HG02973 (cell line): Measurements from ENCODE around the gene GYS2.

Experiments used
- ATAC-seq: cut with Tn5 transposase; IDR thresholded peaks from one replicate; pipeline ENCODE4 v1.9.1; 2021; ENCODE audit warnings: moderate library complexity; ENCODE audit not compliant: unreplicated experiment

The GYS2 gene

GRCh38 chr12:21558100-21558679 lies 46.5 kb downstream of the GYS2 start:
- ATAC-seq: no peak

DNA sequence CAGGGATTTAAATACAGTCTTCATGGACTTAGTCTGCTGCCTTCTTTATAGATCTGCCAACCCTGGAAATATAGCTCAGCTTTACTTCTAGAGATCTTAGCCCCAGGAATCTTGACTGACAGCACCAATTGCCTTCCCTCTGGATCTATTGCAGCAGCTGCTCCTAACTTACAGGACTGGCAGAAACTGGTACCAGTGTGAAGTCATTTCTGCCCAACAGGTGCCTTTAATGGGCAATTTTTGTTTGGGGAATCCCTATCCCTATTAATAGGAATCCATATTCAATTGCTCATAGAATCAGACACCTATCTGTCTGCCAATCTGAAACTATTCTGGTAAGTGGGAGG lies 51.3 kb downstream of the GYS2 start:
- ATAC-seq: no peak

- ATAC-seq: no peak
Observed at GRCh38 chr12:21552635-21553328, 51.9 kb downstream of the GYS2 start.

DNA sequence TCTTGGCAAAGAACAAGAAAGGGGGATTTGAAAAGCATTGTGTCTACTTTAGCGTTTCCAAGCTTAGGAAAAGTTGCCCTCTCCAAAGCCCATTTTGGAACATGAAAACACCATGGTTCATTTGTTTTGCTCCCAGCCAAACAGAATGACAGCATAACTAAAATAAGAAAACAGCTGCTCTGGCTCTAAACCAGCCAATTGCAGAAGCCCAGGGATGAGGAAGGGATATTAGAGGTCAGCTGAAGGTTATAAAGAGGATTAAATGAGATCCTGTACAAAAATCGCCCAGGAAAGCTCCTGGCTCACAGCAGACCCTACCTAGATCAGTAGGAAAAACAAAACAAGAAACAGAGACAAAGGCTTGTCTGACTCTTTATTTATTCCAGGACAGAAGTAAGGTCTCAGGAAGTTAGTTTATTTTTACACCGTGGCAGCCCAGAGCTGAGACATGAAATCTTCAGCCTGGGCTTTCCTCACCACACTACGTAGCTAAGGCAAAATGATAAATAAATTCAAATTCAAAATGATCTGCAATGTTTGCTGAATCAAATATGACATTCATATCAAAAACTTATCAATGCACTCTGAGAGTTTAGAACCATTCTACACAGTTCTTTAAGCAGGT lies 52.7 kb downstream of the GYS2 start:
- ATAC-seq: no peak

DNA sequence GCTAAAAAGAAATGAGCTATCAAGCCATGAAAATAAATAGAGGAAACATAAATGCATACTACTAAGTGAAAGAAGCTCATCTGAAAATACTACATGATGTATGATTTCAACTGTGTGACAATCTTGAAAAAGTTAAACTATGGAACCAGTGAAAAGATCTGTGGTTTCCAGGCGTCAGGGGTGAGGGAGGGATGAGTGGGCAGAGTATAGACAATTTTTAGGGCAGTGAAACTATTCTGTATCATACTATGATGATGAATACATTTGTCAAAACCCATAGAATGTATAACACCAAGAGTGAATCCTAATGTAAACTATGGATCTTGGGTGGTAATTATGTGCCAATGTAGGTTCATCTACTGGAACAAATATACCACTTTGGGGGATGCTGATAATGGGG lies 57.2 kb downstream of the GYS2 start:
- ATAC-seq: no peak

- no peak for ATAC-seq
Observed at GRCh38 chr12:21546716-21547115, 57.9 kb downstream of the GYS2 start.

DNA sequence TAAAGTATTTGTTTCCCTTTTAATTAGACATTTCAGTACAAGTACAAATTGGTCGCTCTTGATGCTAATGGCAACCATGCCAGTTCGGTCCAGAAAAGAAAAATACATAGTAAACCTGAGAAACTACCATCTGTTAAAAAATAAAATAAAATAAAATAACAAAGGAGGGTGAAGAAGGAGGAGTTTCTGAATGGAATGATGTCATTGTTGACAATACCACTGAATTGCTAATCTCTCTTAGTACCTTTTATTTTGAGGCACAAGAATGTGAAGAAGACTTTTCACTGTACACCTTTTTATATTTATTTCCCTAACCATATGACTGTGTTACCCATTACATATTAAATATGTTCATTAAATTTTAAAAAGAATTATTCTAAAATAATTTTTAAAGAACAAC lies 59.1 kb downstream of the GYS2 start:
- ATAC-seq: no peak

DNA sequence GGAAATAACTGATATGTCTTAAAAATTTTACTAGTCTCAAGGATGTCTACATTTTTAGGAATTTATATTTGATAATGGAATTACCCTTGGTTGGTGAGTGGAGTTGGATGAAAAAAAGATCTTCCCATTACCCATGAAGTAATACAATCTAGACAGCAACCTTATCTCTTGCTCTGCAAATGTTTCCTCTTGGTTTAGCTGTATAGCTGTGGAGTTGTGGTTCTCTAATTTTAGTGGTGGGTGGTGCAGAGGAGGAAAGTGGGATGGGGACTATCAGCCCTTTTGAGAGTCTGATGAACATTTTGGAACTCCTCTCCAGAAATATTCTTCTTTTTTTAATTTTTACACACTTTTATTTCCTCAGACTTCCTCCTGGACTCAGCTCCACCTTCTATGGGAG lies 61.5 kb downstream of the GYS2 start:
- no peak for ATAC-seq

GRCh38 chr12:21542403-21542802 lies 62.2 kb downstream of the GYS2 start:
- no peak for ATAC-seq

GRCh38 chr12:21541773-21542172 lies 62.9 kb downstream of the GYS2 start:
- ATAC-seq: no peak

GRCh38 chr12:21539797-21540196 lies 64.8 kb downstream of the GYS2 start:
- ATAC-seq: no peak

- no peak for ATAC-seq
Observed at GRCh38 chr12:21538061-21538653, 66.5 kb downstream of the GYS2 start.

GRCh38 chr12:21529456-21529855 lies 75.2 kb downstream of the GYS2 start:
- ATAC-seq: no peak

DNA sequence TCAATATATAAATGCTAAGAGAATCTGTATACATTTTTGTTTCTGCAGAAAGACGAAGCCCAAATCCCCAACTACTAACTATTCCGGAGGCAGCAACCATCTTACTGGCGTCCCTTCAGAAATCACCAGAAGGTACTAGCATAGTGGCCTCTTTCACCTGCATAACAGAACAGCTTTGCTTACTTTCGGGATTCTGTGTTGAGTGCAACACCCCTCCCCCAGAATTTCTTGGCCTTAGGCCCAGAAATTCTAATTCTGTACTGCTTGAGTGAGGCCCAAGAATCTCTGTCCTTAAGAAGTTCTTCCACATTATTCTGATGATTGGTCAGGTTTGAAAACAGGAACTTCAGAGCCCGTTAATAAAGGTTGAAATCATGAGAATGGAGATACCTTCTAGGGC lies 75.7 kb downstream of the GYS2 start:
- ATAC-seq: no peak

DNA sequence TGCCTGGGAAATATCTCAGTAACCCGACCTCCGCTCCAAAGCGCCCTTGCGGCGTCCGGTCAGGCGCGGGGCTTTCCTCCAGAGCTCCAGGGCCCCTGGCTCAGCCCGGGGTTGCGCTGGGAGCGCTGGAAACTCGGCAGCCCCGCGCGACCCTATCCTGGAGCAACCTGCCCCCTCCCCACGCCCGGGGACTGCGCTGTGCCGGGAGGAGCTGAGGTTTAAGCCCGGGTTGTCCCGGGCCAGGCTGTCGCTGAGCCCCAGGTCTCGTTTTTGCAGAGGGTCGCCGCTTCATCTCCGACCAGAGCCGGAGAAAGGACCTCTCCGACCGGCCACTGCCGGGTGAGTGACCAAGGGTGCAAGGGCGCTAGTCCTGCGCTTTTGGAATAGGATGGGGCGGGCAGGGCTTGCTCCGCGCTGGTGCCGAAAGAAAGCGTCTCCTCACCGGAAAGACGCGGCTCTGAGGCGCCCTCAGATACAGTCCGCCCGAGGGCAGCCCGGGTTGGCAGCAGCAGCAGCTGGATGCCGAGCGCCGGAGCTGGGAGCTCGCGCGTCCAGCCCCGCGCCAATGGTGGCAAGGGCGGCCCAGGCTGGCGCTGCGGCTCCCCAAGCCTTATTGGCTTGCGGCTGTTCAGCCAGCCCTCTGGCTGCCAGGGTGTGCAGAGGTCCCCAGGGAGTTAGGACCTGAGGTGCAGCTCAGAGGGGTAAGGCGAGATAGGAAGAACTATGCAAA lies 77.0 kb downstream of the GYS2 start:
- ATAC-seq: peak; percentile 83

GRCh38 chr12:21526721-21527345 lies 77.8 kb downstream of the GYS2 start:
- no peak for ATAC-seq

DNA sequence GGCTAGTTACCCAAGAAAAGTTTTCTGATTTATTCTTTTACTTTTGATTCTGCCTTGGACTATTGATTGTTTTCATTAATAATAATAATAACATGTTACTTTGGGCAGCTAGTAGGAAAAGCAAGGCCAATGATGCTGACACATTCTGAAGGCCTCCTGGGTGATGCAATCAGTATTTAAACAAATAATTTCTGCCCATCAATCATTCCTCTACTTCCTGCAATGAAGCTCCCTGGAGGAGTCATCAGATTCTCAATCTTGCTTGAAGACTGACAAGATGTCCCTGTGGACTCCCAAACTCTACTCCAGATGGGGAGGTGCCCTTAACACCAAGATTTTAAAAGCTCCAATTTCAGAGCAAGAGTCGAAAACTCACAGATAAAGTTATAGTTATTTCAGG lies 78.6 kb downstream of the GYS2 start, which contains the start of gene SPX:
Gene SPX, plus strand, starts transcription at position 244 of the 400 bp plus-strand sequence. CDS start 177 bp downstream, outside the sequence.
- no peak for ATAC-seq

- ATAC-seq: no peak
Observed at GRCh38 chr12:21523148-21523547, 81.5 kb downstream of the GYS2 start.

GRCh38 chr12:21521541-21521940 lies 83.1 kb downstream of the GYS2 start:
- no peak for ATAC-seq

GRCh38 chr12:21518451-21518850 lies 86.2 kb downstream of the GYS2 start:
- no peak for ATAC-seq

GRCh38 chr12:21516281-21516680 lies 88.4 kb downstream of the GYS2 start:
- no peak for ATAC-seq
